ENCODE results near the gene CRYBA4.

The CRYBA4 gene

GRCh38 chr22:26656891-26657851 is 35.4 kb downstream of the CRYBA4 start, which contains the start of gene MIAT:
TSS of gene MIAT (plus strand) at chr22:26657588.
- Histone ChIP-seq H3K9me3 (ENCODE audit: control insufficient read depth in 5 of 5, low read length in 5 of 5) (no peaks in the 10 kb centered on the region), H3K4me1 (ENCODE audit: control insufficient read depth in 5 of 5, insufficient read depth in 5 of 5, low read length in 5 of 5) (peaks cover 2 to 21% (median 18%) of the 10 kb centered on the region in 5 donors), H3K27me3 (ENCODE audit: control insufficient read depth in 5 of 5, insufficient read depth in 4 of 5, low read length in 5 of 5) (peaks cover 19 to 50% (median 35%) of the 10 kb centered on the region in 5 donors), H3K4me3 (ENCODE audit: low read depth in 1 of 5, low read length in 5 of 5) (peak within 1 kb of the TSS in 3 of 5 donors; percentile 12 to 51 (median 31)), H3K27ac (ENCODE audit: low read depth, low read length) (no peak within 1 kb of the TSS), H3K9ac (ENCODE audit: low read length in 5 of 5) (no peak within 1 kb of the TSS), H3K36me3 (ENCODE audit: control insufficient read depth in 5 of 5, insufficient read depth in 5 of 5, low read length in 5 of 5) (no peaks in the 10 kb centered on the region)

DNA sequence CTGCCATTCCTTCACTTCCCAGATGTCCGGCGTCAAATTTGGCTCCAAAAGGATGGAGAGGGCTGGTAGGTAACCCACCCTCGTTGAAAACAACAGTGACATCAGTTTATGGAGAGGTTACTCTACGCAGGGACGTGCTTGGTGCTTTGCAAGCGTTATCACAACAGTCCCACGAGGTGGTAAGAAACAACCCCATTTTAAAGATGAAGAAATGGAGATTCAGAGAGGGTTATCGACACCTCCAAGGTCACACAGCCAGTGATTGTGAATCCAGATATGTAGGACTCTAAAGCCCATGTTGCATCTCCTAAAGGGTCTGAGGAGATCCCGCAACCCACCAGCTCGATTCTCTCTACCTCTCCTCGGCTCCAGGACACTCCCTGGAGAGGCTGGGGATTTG is 36.4 kb downstream of the CRYBA4 start:
- no peak overlapping the region for H3K9ac ChIP-seq (ENCODE audit: low read length in 5 of 5)

GRCh38 chr22:26658671-26659478 is 37.1 kb downstream of the CRYBA4 start:
- H3K9me3 ChIP-seq (ENCODE audit: control insufficient read depth in 5 of 5, low read length in 5 of 5), result no peaks in the 10 kb centered on the region
- H3K27me3 ChIP-seq (ENCODE audit: control insufficient read depth in 5 of 5, insufficient read depth in 4 of 5, low read length in 5 of 5), result peaks cover 21 to 48% (median 41%) of the 10 kb centered on the region in 5 donors
- no peak overlapping the region for H3K9ac ChIP-seq (ENCODE audit: low read length in 5 of 5)
- H3K27ac ChIP-seq (ENCODE audit: low read depth, low read length), result no peak overlapping the region
- no peaks in the 10 kb centered on the region for H3K36me3 ChIP-seq (ENCODE audit: control insufficient read depth in 5 of 5, insufficient read depth in 5 of 5, low read length in 5 of 5)
- peaks cover 2 to 21% (median 18%) of the 10 kb centered on the region in 5 donors for H3K4me1 ChIP-seq (ENCODE audit: control insufficient read depth in 5 of 5, insufficient read depth in 5 of 5, low read length in 5 of 5)
- peak overlapping the region in 3 of 5 donors; percentile 25 to 33 (median 30) for H3K4me3 ChIP-seq (ENCODE audit: low read depth in 1 of 5, low read length in 5 of 5)

More for the DNA sequence above, 36.4 kb downstream of the CRYBA4 start:
- H3K27me3 ChIP-seq (ENCODE audit: control insufficient read depth in 5 of 5, insufficient read depth in 4 of 5, low read length in 5 of 5), result peaks cover 19 to 46% (median 39%) of the 10 kb centered on the region in 5 donors
- peak overlapping the region in 1 of 5 donors; percentile 25 for H3K4me3 ChIP-seq (ENCODE audit: low read depth in 1 of 5, low read length in 5 of 5)
- no peaks in the 10 kb centered on the region for H3K9me3 ChIP-seq (ENCODE audit: control insufficient read depth in 5 of 5, low read length in 5 of 5)
- no peak overlapping the region for H3K27ac ChIP-seq (ENCODE audit: low read depth, low read length)
- H3K4me1 ChIP-seq (ENCODE audit: control insufficient read depth in 5 of 5, insufficient read depth in 5 of 5, low read length in 5 of 5), result peaks cover 2 to 21% (median 18%) of the 10 kb centered on the region in 5 donors
- H3K36me3 ChIP-seq (ENCODE audit: control insufficient read depth in 5 of 5, insufficient read depth in 5 of 5, low read length in 5 of 5), result no peaks in the 10 kb centered on the region

DNA sequence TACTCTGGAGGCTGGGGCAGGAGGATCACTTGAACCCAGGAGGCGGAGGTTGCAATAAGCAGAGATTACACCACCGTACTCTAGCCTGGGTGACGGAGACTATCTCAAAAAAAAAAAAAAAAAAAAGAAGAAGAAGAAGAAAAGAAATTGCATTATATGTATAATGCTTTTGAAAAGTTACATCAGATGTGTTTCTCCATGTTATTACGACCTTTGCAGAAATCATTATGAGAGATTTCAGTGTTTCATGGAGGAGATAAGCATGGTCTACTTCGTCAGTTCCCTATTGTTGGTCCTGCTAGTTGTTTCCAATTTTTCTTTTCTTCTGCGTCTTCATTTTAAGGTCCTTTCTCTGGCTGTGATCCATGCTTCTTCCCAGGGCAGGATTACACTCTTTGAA is 38.6 kb downstream of the CRYBA4 start:
- H3K4me3 ChIP-seq (ENCODE audit: low read depth in 1 of 5, low read length in 5 of 5), result no peak overlapping the region
- H3K9me3 ChIP-seq (ENCODE audit: control insufficient read depth in 5 of 5, low read length in 5 of 5), result no peaks in the 10 kb centered on the region
- H3K4me1 ChIP-seq (ENCODE audit: control insufficient read depth in 5 of 5, insufficient read depth in 5 of 5, low read length in 5 of 5), result peaks cover 2 to 21% (median 18%) of the 10 kb centered on the region in 5 donors
- no peaks in the 10 kb centered on the region for H3K36me3 ChIP-seq (ENCODE audit: control insufficient read depth in 5 of 5, insufficient read depth in 5 of 5, low read length in 5 of 5)
- H3K27ac ChIP-seq (ENCODE audit: low read depth, low read length), result no peak overlapping the region
- H3K9ac ChIP-seq (ENCODE audit: low read length in 5 of 5), result no peak overlapping the region
- peaks cover 21 to 48% (median 41%) of the 10 kb centered on the region in 5 donors for H3K27me3 ChIP-seq (ENCODE audit: control insufficient read depth in 5 of 5, insufficient read depth in 4 of 5, low read length in 5 of 5)

- no peaks in the 10 kb centered on the region for H3K9me3 ChIP-seq (ENCODE audit: control insufficient read depth in 5 of 5, low read length in 5 of 5)
- H3K27me3 ChIP-seq (ENCODE audit: control insufficient read depth in 5 of 5, insufficient read depth in 4 of 5, low read length in 5 of 5), result peaks cover 21 to 45% (median 40%) of the 10 kb centered on the region in 5 donors
Observed at GRCh38 chr22:26660961-26661578, 39.3 kb downstream of the CRYBA4 start.

GRCh38 chr22:26662160-26662559 is 40.4 kb downstream of the CRYBA4 start:
- Histone ChIP-seq H3K9ac (ENCODE audit: low read length in 5 of 5) (no peak overlapping the region), H3K9me3 (ENCODE audit: control insufficient read depth in 5 of 5, low read length in 5 of 5) (no peaks in the 10 kb centered on the region), H3K27me3 (ENCODE audit: control insufficient read depth in 5 of 5, insufficient read depth in 4 of 5, low read length in 5 of 5) (peaks cover 18 to 40% (median 36%) of the 10 kb centered on the region in 5 donors), H3K4me1 (ENCODE audit: control insufficient read depth in 5 of 5, insufficient read depth in 5 of 5, low read length in 5 of 5) (peaks cover 2 to 18% (median 17%) of the 10 kb centered on the region in 5 donors), H3K36me3 (ENCODE audit: control insufficient read depth in 5 of 5, insufficient read depth in 5 of 5, low read length in 5 of 5) (no peaks in the 10 kb centered on the region), H3K27ac (ENCODE audit: low read depth, low read length) (no peak overlapping the region), H3K4me3 (ENCODE audit: low read depth in 1 of 5, low read length in 5 of 5) (no peak overlapping the region)

More at GRCh38 chr22:26660961-26661578, 39.3 kb downstream of the CRYBA4 start:
- no peak overlapping the region for H3K4me3 ChIP-seq (ENCODE audit: low read depth in 1 of 5, low read length in 5 of 5)
- peaks cover 2 to 21% (median 18%) of the 10 kb centered on the region in 5 donors for H3K4me1 ChIP-seq (ENCODE audit: control insufficient read depth in 5 of 5, insufficient read depth in 5 of 5, low read length in 5 of 5)
- H3K9ac ChIP-seq (ENCODE audit: low read length in 5 of 5), result no peak overlapping the region
- H3K27ac ChIP-seq (ENCODE audit: low read depth, low read length), result no peak overlapping the region
- no peaks in the 10 kb centered on the region for H3K36me3 ChIP-seq (ENCODE audit: control insufficient read depth in 5 of 5, insufficient read depth in 5 of 5, low read length in 5 of 5)

GRCh38 chr22:26663374-26663923 is 41.7 kb downstream of the CRYBA4 start:
- Histone ChIP-seq H3K9ac (ENCODE audit: low read length in 5 of 5) (no peak overlapping the region), H3K27ac (ENCODE audit: low read depth, low read length) (no peak overlapping the region)

GRCh38 chr22:26665813-26666231 is 44.1 kb downstream of the CRYBA4 start:
- H3K27ac ChIP-seq (ENCODE audit: low read depth, low read length), result no peak overlapping the region
- H3K4me3 ChIP-seq (ENCODE audit: low read depth in 1 of 5, low read length in 5 of 5), result no peak overlapping the region
- H3K9ac ChIP-seq (ENCODE audit: low read length in 5 of 5), result no peak overlapping the region
- no peaks in the 10 kb centered on the region for H3K36me3 ChIP-seq (ENCODE audit: control insufficient read depth in 5 of 5, insufficient read depth in 5 of 5, low read length in 5 of 5)
- H3K27me3 ChIP-seq (ENCODE audit: control insufficient read depth in 5 of 5, insufficient read depth in 4 of 5, low read length in 5 of 5), result peaks cover 5 to 14% (median 12%) of the 10 kb centered on the region in 5 donors
- H3K4me1 ChIP-seq (ENCODE audit: control insufficient read depth in 5 of 5, insufficient read depth in 5 of 5, low read length in 5 of 5), result peaks cover 0 to 2% (median 0%) of the 10 kb centered on the region in 5 donors
- no peaks in the 10 kb centered on the region for H3K9me3 ChIP-seq (ENCODE audit: control insufficient read depth in 5 of 5, low read length in 5 of 5)

More at GRCh38 chr22:26663374-26663923, 41.7 kb downstream of the CRYBA4 start:
- no peaks in the 10 kb centered on the region for H3K36me3 ChIP-seq (ENCODE audit: control insufficient read depth in 5 of 5, insufficient read depth in 5 of 5, low read length in 5 of 5)
- peaks cover 0 to 8% (median 7%) of the 10 kb centered on the region in 5 donors for H3K4me1 ChIP-seq (ENCODE audit: control insufficient read depth in 5 of 5, insufficient read depth in 5 of 5, low read length in 5 of 5)
- peaks cover 8 to 28% (median 23%) of the 10 kb centered on the region in 5 donors for H3K27me3 ChIP-seq (ENCODE audit: control insufficient read depth in 5 of 5, insufficient read depth in 4 of 5, low read length in 5 of 5)
- H3K4me3 ChIP-seq (ENCODE audit: low read depth in 1 of 5, low read length in 5 of 5), result no peak overlapping the region
- no peaks in the 10 kb centered on the region for H3K9me3 ChIP-seq (ENCODE audit: control insufficient read depth in 5 of 5, low read length in 5 of 5)

- Histone ChIP-seq H3K27ac (ENCODE audit: low read depth, low read length) (no peak overlapping the region), H3K4me1 (ENCODE audit: control insufficient read depth in 5 of 5, insufficient read depth in 5 of 5, low read length in 5 of 5) (peaks cover 4 to 8% (median 5%) of the 10 kb centered on the region in 5 donors), H3K9me3 (ENCODE audit: control insufficient read depth in 5 of 5, low read length in 5 of 5) (no peaks in the 10 kb centered on the region), H3K9ac (ENCODE audit: low read length in 5 of 5) (no peak overlapping the region), H3K4me3 (ENCODE audit: low read depth in 1 of 5, low read length in 5 of 5) (no peak overlapping the region), H3K27me3 (ENCODE audit: control insufficient read depth in 5 of 5, insufficient read depth in 4 of 5, low read length in 5 of 5) (peaks cover 5 to 8% (median 6%) of the 10 kb centered on the region in 5 donors), H3K36me3 (ENCODE audit: control insufficient read depth in 5 of 5, insufficient read depth in 5 of 5, low read length in 5 of 5) (no peaks in the 10 kb centered on the region)
Observed at GRCh38 chr22:26667140-26667539, 45.4 kb downstream of the CRYBA4 start.

All from subcutaneous abdominal adipose tissue (tissue), 5 donors.